H9 (cell line): ENCODE data around the gene PTPN22. TPM values are rescaled to one million over a fixed set of nuclear protein-coding genes. Genes with fewer than 3 reads are reported as not detected.

Experiments used
- DNase-seq: peaks from one replicate; pipeline ENCODE4 v3.0.0-alpha.2; 2017
- H2AFZ ChIP-seq: one replicate; pipeline ENCODE4 v1.6.1; 2013; ENCODE audit warnings: mild to moderate bottlenecking, low read length, control low read depth, moderate library complexity
- H2AK5ac ChIP-seq: 2 replicates; pipeline ENCODE4 v1.6.1; 2013; ENCODE audit warnings: low read length, control low read depth, mixed read lengths; ENCODE audit not compliant: insufficient read length
- H2BK120ac ChIP-seq: one replicate; pipeline ENCODE4 v1.6.1; 2013; ENCODE audit warnings: low read depth, mild to moderate bottlenecking, low read length, control low read depth, inconsistent platforms; ENCODE audit not compliant: poor library complexity, severe bottlenecking
- H2BK12ac ChIP-seq: 2 replicates; pipeline ENCODE4 v1.6.1; 2013; ENCODE audit warnings: low read length, control low read depth, mixed read lengths, low read depth; ENCODE audit not compliant: insufficient read length
- H2BK15ac ChIP-seq: 2 replicates; pipeline ENCODE4 v1.6.1; 2013; ENCODE audit warnings: low read depth, low read length, control low read depth
- H2BK20ac ChIP-seq: one replicate; pipeline ENCODE4 v1.6.1; 2013; ENCODE audit warnings: low read depth, mild to moderate bottlenecking, low read length, control low read depth, inconsistent platforms; ENCODE audit not compliant: poor library complexity, severe bottlenecking
- H2BK5ac ChIP-seq: 2 replicates; pipeline ENCODE4 v1.6.1; 2013; ENCODE audit warnings: low read length, control low read depth, mixed read lengths; ENCODE audit not compliant: insufficient read length
- H3K14ac ChIP-seq: 2 replicates; pipeline ENCODE4 v1.6.1; 2013; ENCODE audit warnings: low read length, control low read depth; ENCODE audit not compliant: insufficient read depth
- H3K18ac ChIP-seq: 2 replicates; pipeline ENCODE4 v1.6.1; 2013; ENCODE audit warnings: low read depth, mild to moderate bottlenecking, mixed read lengths, low read length, control low read depth; ENCODE audit not compliant: insufficient read length
- H3K23ac ChIP-seq: 2 replicates; pipeline ENCODE4 v1.6.1; 2013; ENCODE audit warnings: low read length, control low read depth, mixed read lengths, low read depth; ENCODE audit not compliant: insufficient read length
- H3K23me2 ChIP-seq: 2 replicates; pipeline ENCODE4 v1.6.1; 2013; ENCODE audit warnings: low read depth, mild to moderate bottlenecking, mixed read lengths, low read length, control low read depth; ENCODE audit not compliant: insufficient read length, poor library complexity, severe bottlenecking
- H3K27ac ChIP-seq: 2 replicates; pipeline ENCODE4 v1.5.1; 2013; ENCODE audit warnings: low read length, control low read depth, mixed read lengths, low read depth; ENCODE audit not compliant: insufficient read length
- H3K27me3 ChIP-seq: 2 replicates; pipeline ENCODE4 v1.6.1; 2013; ENCODE audit warnings: low read length, control low read depth, inconsistent platforms; ENCODE audit not compliant: insufficient read depth
- H3K4ac ChIP-seq: 2 replicates; pipeline ENCODE4 v1.6.1; 2013; ENCODE audit warnings: low read depth, mild to moderate bottlenecking, control low read depth, inconsistent platforms, low read length, moderate library complexity
- H3K4me1 ChIP-seq: 2 replicates; pipeline ENCODE4 v1.6.1; 2013; ENCODE audit warnings: low read length, control low read depth, inconsistent platforms; ENCODE audit not compliant: insufficient read depth
- H3K4me2 ChIP-seq: 2 replicates; pipeline ENCODE4 v1.6.1; 2013; ENCODE audit warnings: low read length, control low read depth, mixed read lengths; ENCODE audit not compliant: insufficient read length, insufficient read depth
- H3K56ac ChIP-seq: 2 replicates; pipeline ENCODE4 v1.6.1; 2013; ENCODE audit warnings: low read depth, mild to moderate bottlenecking, mixed read lengths, low read length, control low read depth; ENCODE audit not compliant: insufficient read length
- H3K79me1 ChIP-seq: 2 replicates; pipeline ENCODE4 v1.6.1; 2013; ENCODE audit warnings: low read depth, mild to moderate bottlenecking, moderate library complexity, low read length, control low read depth, inconsistent platforms; ENCODE audit not compliant: insufficient read depth, poor library complexity, severe bottlenecking
- H3K79me2 ChIP-seq: 2 replicates; pipeline ENCODE4 v1.6.1; 2013; ENCODE audit warnings: low read length, control low read depth, inconsistent platforms; ENCODE audit not compliant: insufficient read depth
- H3K9ac ChIP-seq: 2 replicates; pipeline ENCODE4 v1.6.1; 2013; ENCODE audit warnings: low read length, control low read depth, mixed read lengths; ENCODE audit not compliant: insufficient read length; ENCODE audit errors: extremely low read depth
- H3K9me3 ChIP-seq: one replicate; pipeline ENCODE4 v1.6.1; 2013; ENCODE audit warnings: low read depth, low read length, inconsistent platforms; ENCODE audit not compliant: control insufficient read depth
- H3T11ph ChIP-seq: one replicate; pipeline ENCODE4 v1.6.1; 2013; ENCODE audit warnings: mild to moderate bottlenecking, low read length, control low read depth, inconsistent platforms
- H4K20me1 ChIP-seq: one replicate; pipeline ENCODE4 v1.6.1; 2013; ENCODE audit not compliant: control insufficient read depth, insufficient read length, insufficient read depth
- H4K5ac ChIP-seq: 2 replicates; pipeline ENCODE4 v1.6.1; 2013; ENCODE audit warnings: low read depth, mild to moderate bottlenecking, mixed read lengths, low read length, control low read depth; ENCODE audit not compliant: insufficient read length
- H4K8ac ChIP-seq: replicated peaks from 2 replicates; pipeline ENCODE4 v1.6.1; 2013; ENCODE audit warnings: low read length, control low read depth, mixed read lengths, low read depth; ENCODE audit not compliant: insufficient read length
- H4K91ac ChIP-seq: 2 replicates; pipeline ENCODE4 v1.6.1; 2013; ENCODE audit warnings: low read depth, mild to moderate bottlenecking, moderate library complexity, mixed read lengths, low read length, control low read depth; ENCODE audit not compliant: insufficient read length
- H3K27ac Mint-ChIP-seq, 3 experiments: 2 replicates in 2 of 3; 3 replicates in 1 of 3; pipeline ENCODE4 v1.8.0; 2020 to 2021; ENCODE audit warnings: mixed read lengths in 3 of 3, mild to moderate bottlenecking in 1 of 3, moderate library complexity in 1 of 3
- H3K27me3 Mint-ChIP-seq: 2 replicates; pipeline ENCODE4 v1.8.0; 2021; ENCODE audit warnings: low read depth, mild to moderate bottlenecking, moderate library complexity, mixed read lengths
- H3K36me3 Mint-ChIP-seq, 3 experiments: 2 replicates in 2 of 3; 3 replicates in 1 of 3; pipeline ENCODE4 v1.8.0; 2020 to 2021; ENCODE audit warnings: low read depth in 3 of 3, mixed read lengths in 3 of 3; ENCODE audit not compliant: insufficient read depth in 1 of 3
- H3K4me1 Mint-ChIP-seq, 2 experiments: 2 replicates each; pipeline ENCODE4 v1.8.0; 2020; ENCODE audit warnings: mixed read lengths in 2 of 2
- H3K4me3 Mint-ChIP-seq, 2 experiments: 2 replicates in 1 of 2; 3 replicates in 1 of 2; pipeline ENCODE4 v1.8.0; 2020 to 2021; ENCODE audit warnings: mild to moderate bottlenecking in 2 of 2, mixed read lengths in 2 of 2, moderate library complexity in 1 of 2
- H3K9me3 Mint-ChIP-seq, 2 experiments: 2 replicates in 1 of 2; 3 replicates in 1 of 2; pipeline ENCODE4 v1.8.0; 2020; ENCODE audit warnings: mild to moderate bottlenecking in 2 of 2, mixed read lengths in 2 of 2, moderate library complexity in 1 of 2
- WGBS: extraction: QIAGEN DNeasy Blood & Tissue Kit; methylation state at CpG from one replicate; pipeline ENCODE4 v1.1.7; 2013; ENCODE audit warnings: missing lambda C conversion rate, low lambda C conversion rate, mixed read lengths; ENCODE audit not compliant: insufficient read length; ENCODE audit errors: extremely low coverage; 5-methylcytosine and 5-hydroxymethylcytosine counted together
- total RNA-seq: library from RNA; stranded (reverse); gene quantifications from 2 replicates; pipeline ENCODE4 v1.2.1, GENCODE V29; 2021
- TF ChIP-seq, protein P1 (sequence below): fragments of 200-600 bp; sonication (generic); conservative IDR thresholded peaks from 3 replicates; pipeline ENCODE4 v1.8.0; 2021; ENCODE audit warnings: antibody characterized with exemption, mild to moderate bottlenecking

PTPN22 gene
- total RNA-seq, 1 experiment from 2014 or later = not detected

DNA sequence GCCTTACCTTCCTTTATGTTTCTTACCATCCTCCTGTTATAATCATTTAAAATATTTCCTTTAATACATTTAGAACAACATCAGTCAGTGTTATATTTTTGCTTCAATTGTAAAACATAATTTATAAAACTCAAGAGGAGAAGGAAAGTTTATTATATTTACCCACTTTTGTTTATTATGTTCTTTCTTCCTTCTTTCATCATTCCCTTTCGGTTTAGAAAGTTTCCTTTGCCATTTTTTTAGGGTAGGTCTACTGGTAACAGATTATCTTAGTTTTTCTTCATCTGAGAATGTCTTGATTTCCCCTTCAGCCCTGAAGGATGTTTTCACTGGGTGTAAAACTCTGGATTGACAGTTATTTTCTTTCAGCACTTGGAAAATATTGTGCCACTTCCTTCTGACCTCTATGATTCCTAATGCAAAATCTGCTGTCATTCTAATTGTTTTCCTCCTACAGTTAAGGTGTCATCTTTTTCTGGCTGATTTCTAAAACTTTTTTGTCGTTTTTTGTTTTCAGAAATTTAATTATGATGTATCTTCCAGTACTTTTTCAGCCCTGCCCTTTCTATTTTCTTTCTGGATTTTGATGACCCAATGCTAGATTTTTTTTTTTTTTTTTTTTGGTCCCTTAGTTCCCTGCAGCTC, 25.0 kb downstream of the PTPN22 start:
- no peaks in the 10 kb centered on the region for H3K23me2 ChIP-seq
- H3K9me3 ChIP-seq = no peaks in the 10 kb centered on the region
- Mint-ChIP-seq H3K27me3 (no peaks in the 10 kb centered on the region), H3K27ac (0 out of 7 replicates have a peak overlapping the region, but pooled peaks of 1 of the 3 experiments have one; percentile 32), H3K36me3 (peaks cover 3 to 11% (median 4%) of the 10 kb centered on the region in 3 experiments; a peak in 5 of 7 replicates), H3K4me1 (no peaks in the 10 kb centered on the region), H3K9me3 (peaks cover 7 to 10% of the 10 kb centered on the region in 2 experiments; a peak in 3 of 5 replicates), H3K4me3 (no peak overlapping the region)
- no peak overlapping the region for H3K56ac ChIP-seq
- H3K4ac ChIP-seq = no peak overlapping the region
- H4K91ac ChIP-seq = no peak overlapping the region
- no peak overlapping the region for H2BK120ac ChIP-seq
- no peaks in the 10 kb centered on the region for H3K79me2 ChIP-seq
- H4K20me1 ChIP-seq = no peaks in the 10 kb centered on the region
- H3T11ph ChIP-seq = no peak overlapping the region
- H3K4me1 ChIP-seq = no peaks in the 10 kb centered on the region
- no peak overlapping the region for H2BK20ac ChIP-seq
- no peak overlapping the region for H2BK15ac ChIP-seq
- no peak for DNase-seq
- H3K27me3 ChIP-seq = no peaks in the 10 kb centered on the region
- H4K8ac ChIP-seq = no peak overlapping the region
- no peak overlapping the region for H2BK5ac ChIP-seq
- no CpG with 5 or more reads among the region's 2 CpGs for WGBS
- H3K18ac ChIP-seq = no peak overlapping the region
- TF ChIP-seq, protein P1, sequence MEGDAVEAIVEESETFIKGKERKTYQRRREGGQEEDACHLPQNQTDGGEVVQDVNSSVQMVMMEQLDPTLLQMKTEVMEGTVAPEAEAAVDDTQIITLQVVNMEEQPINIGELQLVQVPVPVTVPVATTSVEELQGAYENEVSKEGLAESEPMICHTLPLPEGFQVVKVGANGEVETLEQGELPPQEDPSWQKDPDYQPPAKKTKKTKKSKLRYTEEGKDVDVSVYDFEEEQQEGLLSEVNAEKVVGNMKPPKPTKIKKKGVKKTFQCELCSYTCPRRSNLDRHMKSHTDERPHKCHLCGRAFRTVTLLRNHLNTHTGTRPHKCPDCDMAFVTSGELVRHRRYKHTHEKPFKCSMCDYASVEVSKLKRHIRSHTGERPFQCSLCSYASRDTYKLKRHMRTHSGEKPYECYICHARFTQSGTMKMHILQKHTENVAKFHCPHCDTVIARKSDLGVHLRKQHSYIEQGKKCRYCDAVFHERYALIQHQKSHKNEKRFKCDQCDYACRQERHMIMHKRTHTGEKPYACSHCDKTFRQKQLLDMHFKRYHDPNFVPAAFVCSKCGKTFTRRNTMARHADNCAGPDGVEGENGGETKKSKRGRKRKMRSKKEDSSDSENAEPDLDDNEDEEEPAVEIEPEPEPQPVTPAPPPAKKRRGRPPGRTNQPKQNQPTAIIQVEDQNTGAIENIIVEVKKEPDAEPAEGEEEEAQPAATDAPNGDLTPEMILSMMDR = no peak
- no peak overlapping the region for H2AFZ ChIP-seq
- H3K14ac ChIP-seq = no peak overlapping the region
- no peak overlapping the region for H3K23ac ChIP-seq
- H4K5ac ChIP-seq = no peak overlapping the region
- no peak overlapping the region for H3K4me2 ChIP-seq
- no peak overlapping the region for H3K27ac ChIP-seq
- no peaks in the 10 kb centered on the region for H3K79me1 ChIP-seq
- no peak overlapping the region for H2AK5ac ChIP-seq
- no peak overlapping the region for H2BK12ac ChIP-seq
- H3K9ac ChIP-seq = no peak overlapping the region
